Activated CD4-positive, alpha-beta T cell treated with anti-CD3 and anti-CD28 coated beads for 48 hours (primary cell): ENCODE results near the gene PTCD2.
"Not testable (repeated sequence)": the region's sequence is repeated elsewhere in the genome, so short reads cannot be mapped to it uniquely, and the experiment has no call there.

Source experiments
- DNase-seq: peaks from one replicate; pipeline ENCODE4 v3.0.0-alpha.2; 2020

The PTCD2 gene

GRCh38 chr5:72386639-72387038 lies 66.5 kb downstream of the PTCD2 start:
- no peak for DNase-seq

GRCh38 chr5:72387985-72388384 lies 67.8 kb downstream of the PTCD2 start:
- DNase-seq, result no peak

GRCh38 chr5:72388646-72389045 lies 68.5 kb downstream of the PTCD2 start:
- DNase-seq, result no peak

- DNase-seq, result no peak
Observed at GRCh38 chr5:72390836-72391235, 70.7 kb downstream of the PTCD2 start.

GRCh38 chr5:72392326-72392733 lies 72.2 kb downstream of the PTCD2 start:
- no peak for DNase-seq

GRCh38 chr5:72393052-72393451 lies 72.9 kb downstream of the PTCD2 start:
- no peak for DNase-seq

- no peak for DNase-seq
Observed at GRCh38 chr5:72394688-72395087, 74.5 kb downstream of the PTCD2 start.

- DNase-seq, result no peak
Observed at GRCh38 chr5:72397836-72398235, 77.7 kb downstream of the PTCD2 start.

GRCh38 chr5:72400950-72401349 lies 80.8 kb downstream of the PTCD2 start:
- no peak for DNase-seq

GRCh38 chr5:72402381-72402890 lies 82.3 kb downstream of the PTCD2 start:
- no peak for DNase-seq

- no peak for DNase-seq
Observed at GRCh38 chr5:72402959-72403628, 82.9 kb downstream of the PTCD2 start.

- DNase-seq, result not testable (repeated sequence)
Observed at GRCh38 chr5:72404771-72405170, 84.6 kb downstream of the PTCD2 start.

- DNase-seq, result no peak
Observed at GRCh38 chr5:72407078-72407477, 86.9 kb downstream of the PTCD2 start.

- DNase-seq, result no peak
Observed at GRCh38 chr5:72407541-72407940, 87.4 kb downstream of the PTCD2 start.

GRCh38 chr5:72408127-72408526 lies 88.0 kb downstream of the PTCD2 start:
- DNase-seq, result no peak

- DNase-seq, result no peak
Observed at GRCh38 chr5:72408603-72409002, 88.4 kb downstream of the PTCD2 start.

- no peak for DNase-seq
Observed at GRCh38 chr5:72410688-72411295, 90.6 kb downstream of the PTCD2 start.

- no peak for DNase-seq
Observed at GRCh38 chr5:72412283-72413055, 92.3 kb downstream of the PTCD2 start.

GRCh38 chr5:72415616-72416325 lies 95.6 kb downstream of the PTCD2 start:
- no peak for DNase-seq

- DNase-seq, result no peak
Observed at GRCh38 chr5:72417333-72418062, 97.3 kb downstream of the PTCD2 start.
